Measurements from ENCODE around the gene CSTA.

DNA sequence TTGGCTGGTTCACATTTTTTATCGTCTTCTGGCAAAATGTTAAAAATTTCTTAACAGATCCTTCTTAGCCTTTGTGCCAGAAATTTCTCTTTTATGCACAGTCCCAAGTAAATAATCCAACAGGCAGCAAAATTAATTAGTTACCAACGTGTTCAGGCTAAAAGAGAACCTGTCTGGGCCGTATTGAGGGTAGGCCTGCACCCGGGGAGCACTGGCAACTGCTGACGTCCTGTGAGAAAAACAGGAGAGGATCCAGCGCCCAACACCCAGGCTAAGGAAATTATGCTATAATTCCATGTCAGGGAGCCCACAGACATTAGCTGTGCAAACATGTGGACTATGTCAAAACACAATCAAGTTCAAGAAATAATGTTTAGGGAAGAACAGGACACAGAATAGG is 30.7 kb upstream of the CSTA start:
- TF ChIP-seq, protein P1, sequence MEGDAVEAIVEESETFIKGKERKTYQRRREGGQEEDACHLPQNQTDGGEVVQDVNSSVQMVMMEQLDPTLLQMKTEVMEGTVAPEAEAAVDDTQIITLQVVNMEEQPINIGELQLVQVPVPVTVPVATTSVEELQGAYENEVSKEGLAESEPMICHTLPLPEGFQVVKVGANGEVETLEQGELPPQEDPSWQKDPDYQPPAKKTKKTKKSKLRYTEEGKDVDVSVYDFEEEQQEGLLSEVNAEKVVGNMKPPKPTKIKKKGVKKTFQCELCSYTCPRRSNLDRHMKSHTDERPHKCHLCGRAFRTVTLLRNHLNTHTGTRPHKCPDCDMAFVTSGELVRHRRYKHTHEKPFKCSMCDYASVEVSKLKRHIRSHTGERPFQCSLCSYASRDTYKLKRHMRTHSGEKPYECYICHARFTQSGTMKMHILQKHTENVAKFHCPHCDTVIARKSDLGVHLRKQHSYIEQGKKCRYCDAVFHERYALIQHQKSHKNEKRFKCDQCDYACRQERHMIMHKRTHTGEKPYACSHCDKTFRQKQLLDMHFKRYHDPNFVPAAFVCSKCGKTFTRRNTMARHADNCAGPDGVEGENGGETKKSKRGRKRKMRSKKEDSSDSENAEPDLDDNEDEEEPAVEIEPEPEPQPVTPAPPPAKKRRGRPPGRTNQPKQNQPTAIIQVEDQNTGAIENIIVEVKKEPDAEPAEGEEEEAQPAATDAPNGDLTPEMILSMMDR (IDR thresholded peaks at IDR 0.05 in 8 of 11, conservative IDR thresholded peaks at IDR 0.05 in 3 of 11): no peak
- TF ChIP-seq POLR2AphosphoS5 (IDR thresholded peaks at IDR 0.05): no peak

All from spleen (tissue), 7 donors.